ENCODE measurements around the gene KDM1A.

DNA sequence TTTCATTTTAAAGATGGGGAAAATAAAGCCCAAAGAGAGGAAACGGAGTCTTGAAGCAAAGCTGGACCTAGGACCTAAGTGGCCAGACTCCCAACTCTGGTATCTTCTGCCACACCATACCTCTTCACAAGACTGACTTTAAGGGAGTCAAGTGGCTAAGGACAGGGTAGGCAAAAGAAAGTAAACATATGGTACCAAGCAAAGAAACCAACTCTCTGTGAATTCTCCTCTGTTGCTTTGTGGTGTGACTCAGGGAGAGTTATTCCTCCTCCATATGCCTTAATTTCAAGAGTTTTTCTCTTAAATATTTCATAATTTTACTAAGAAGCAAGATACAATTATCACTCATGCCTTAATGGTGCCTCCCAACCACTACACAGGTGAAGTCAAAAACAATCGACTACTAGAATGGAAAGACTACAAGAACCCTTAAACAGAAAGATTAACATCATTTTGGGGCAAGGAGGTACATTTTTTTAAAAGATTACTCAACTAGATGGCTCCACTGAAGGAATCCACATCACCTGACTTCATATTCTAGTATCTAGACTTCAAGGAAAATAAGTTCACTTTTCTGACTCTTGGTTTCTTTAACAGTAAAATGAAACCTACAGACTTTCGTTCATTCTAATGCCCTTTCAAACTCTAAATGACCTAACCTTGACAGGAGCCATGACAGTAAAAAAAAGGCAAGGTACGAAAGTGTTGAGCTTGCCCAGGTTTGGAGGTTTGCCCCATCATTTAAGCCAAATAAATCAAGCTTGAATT, 105.2 kb downstream of the KDM1A start:
- TF ChIP-seq EP300 (IDR thresholded peaks at IDR 0.05) (no peak), POLR2A (IDR thresholded peaks at IDR 0.05) (no peak)
- TF ChIP-seq, protein P1, sequence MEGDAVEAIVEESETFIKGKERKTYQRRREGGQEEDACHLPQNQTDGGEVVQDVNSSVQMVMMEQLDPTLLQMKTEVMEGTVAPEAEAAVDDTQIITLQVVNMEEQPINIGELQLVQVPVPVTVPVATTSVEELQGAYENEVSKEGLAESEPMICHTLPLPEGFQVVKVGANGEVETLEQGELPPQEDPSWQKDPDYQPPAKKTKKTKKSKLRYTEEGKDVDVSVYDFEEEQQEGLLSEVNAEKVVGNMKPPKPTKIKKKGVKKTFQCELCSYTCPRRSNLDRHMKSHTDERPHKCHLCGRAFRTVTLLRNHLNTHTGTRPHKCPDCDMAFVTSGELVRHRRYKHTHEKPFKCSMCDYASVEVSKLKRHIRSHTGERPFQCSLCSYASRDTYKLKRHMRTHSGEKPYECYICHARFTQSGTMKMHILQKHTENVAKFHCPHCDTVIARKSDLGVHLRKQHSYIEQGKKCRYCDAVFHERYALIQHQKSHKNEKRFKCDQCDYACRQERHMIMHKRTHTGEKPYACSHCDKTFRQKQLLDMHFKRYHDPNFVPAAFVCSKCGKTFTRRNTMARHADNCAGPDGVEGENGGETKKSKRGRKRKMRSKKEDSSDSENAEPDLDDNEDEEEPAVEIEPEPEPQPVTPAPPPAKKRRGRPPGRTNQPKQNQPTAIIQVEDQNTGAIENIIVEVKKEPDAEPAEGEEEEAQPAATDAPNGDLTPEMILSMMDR (IDR thresholded peaks at IDR 0.05): no peak

All from suprapubic skin (tissue), 3 donors.